Measurements from ENCODE around the gene ITPR1.
A peak's percentile ranks its signal among the peaks of the same experiment; 100 is the strongest.

Gene ITPR1

GRCh38 chr3:4492208-4493013, 737 bp upstream of the ITPR1 start:
- peak; percentile 59 for DNase-seq

GRCh38 chr3:4493941-4494894, 1.1 kb downstream of the ITPR1 start:
- DNase-seq, result peak; percentile 41

- no peak for DNase-seq
Observed at GRCh38 chr3:4494895-4495264, 1.7 kb downstream of the ITPR1 start.

- no peak for DNase-seq
Observed at GRCh38 chr3:4495294-4496086, 2.3 kb downstream of the ITPR1 start.

- DNase-seq, result no peak
Observed at GRCh38 chr3:4496087-4496452, 2.9 kb downstream of the ITPR1 start.

- no peak for DNase-seq
Observed at GRCh38 chr3:4497005-4497692, 4.0 kb downstream of the ITPR1 start.

GRCh38 chr3:4497843-4498324, 4.7 kb downstream of the ITPR1 start:
- DNase-seq, result no peak

GRCh38 chr3:4498446-4498845, 5.3 kb downstream of the ITPR1 start:
- DNase-seq, result no peak

GRCh38 chr3:4501437-4501836, 8.3 kb downstream of the ITPR1 start:
- DNase-seq, result no peak

GRCh38 chr3:4501927-4502326, 8.8 kb downstream of the ITPR1 start:
- DNase-seq, result no peak

GRCh38 chr3:4503050-4503449, 9.9 kb downstream of the ITPR1 start:
- no peak for DNase-seq

- DNase-seq, result peak; percentile 36
Observed at GRCh38 chr3:4504340-4505261, 11.5 kb downstream of the ITPR1 start.

- no peak for DNase-seq
Observed at GRCh38 chr3:4505688-4506558, 12.8 kb downstream of the ITPR1 start.

GRCh38 chr3:4506559-4507023, 13.4 kb downstream of the ITPR1 start:
- DNase-seq, result no peak

- no peak for DNase-seq
Observed at GRCh38 chr3:4507024-4507596, 14.0 kb downstream of the ITPR1 start.

- no peak for DNase-seq
Observed at GRCh38 chr3:4508048-4508981, 15.2 kb downstream of the ITPR1 start.

GRCh38 chr3:4509043-4509442, 15.9 kb downstream of the ITPR1 start:
- no peak for DNase-seq

- no peak for DNase-seq
Observed at GRCh38 chr3:4509983-4510755, 17.0 kb downstream of the ITPR1 start.
